ENCODE measurements around the gene SCGB1A1. TPM values are rescaled to one million over a fixed set of nuclear protein-coding genes. Genes with fewer than 3 reads are reported as not detected.
"Not testable (repeated sequence)": the region's sequence is repeated elsewhere in the genome, so short reads cannot be mapped to it uniquely, and the experiment has no call there.

The SCGB1A1 gene, protein sequence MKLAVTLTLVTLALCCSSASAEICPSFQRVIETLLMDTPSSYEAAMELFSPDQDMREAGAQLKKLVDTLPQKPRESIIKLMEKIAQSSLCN
- not detected in 2 replicates for polyA plus RNA-seq (2014; cell fraction: cytosol; rRNA removed)
- polyA plus RNA-seq (2014; cell fraction: nucleus; rRNA removed) = not detected in 2 replicates

DNA sequence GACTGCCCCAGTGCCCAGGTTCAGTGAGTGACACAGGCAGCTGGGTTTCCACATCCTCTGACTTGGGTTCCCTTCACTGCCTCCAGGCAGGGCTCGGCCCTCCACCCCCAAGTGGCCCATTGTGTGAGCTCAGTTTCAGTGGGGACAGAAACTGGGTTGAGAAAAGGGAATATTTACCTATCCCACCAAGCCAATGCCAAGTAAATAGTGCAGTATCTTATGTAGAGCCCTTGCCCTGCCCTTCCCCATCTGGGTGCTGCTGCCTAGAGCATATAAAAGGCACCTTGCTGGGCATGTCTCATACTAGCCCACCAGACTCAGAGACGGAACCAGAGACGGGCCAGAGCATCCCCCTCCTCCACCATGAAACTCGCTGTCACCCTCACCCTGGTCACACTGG lies at the start of gene SCGB1A1:
Gene SCGB1A1 (plus strand): TSS at position 301 of the 400 bp plus-strand sequence. CDS start 63 bp downstream, at position 364.
- DNase-seq (ENCODE audit: low spot score) = no peak

DNA sequence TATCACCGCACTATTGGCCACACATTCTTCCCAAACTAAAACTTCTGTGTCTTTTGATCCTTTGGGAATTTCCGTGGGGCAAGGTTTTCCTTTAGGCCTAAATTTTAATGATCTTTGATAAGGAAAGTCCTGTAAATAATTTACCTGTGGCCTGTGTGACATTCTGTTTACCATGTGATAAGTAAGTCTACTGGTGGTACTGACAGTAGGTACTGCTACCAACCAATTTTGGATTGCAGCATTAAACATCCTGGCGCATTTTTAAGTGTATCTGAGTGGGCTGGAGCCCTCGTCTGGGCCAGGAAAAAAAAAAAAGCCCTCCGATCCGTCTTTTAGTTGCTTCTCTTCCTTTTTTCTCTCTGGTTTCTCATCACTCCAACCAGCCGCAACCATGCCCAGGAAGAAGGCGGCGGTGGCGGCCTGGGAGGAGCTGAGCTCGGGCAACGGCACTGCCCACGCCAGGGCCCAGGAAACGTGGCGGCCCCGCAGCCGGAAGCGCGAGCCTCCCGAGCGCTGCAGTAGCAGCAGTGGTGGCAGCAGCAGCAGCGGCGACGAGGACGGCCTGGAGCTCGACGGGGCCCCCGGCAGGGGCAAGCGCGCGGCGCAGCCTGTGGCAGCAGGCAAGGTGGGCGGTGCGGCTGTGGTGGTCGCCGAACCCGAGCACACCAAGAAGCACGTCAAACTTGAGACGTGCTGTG lies 47.9 kb upstream of the SCGB1A1 start:
- no peak for DNase-seq (ENCODE audit: low spot score)

DNA sequence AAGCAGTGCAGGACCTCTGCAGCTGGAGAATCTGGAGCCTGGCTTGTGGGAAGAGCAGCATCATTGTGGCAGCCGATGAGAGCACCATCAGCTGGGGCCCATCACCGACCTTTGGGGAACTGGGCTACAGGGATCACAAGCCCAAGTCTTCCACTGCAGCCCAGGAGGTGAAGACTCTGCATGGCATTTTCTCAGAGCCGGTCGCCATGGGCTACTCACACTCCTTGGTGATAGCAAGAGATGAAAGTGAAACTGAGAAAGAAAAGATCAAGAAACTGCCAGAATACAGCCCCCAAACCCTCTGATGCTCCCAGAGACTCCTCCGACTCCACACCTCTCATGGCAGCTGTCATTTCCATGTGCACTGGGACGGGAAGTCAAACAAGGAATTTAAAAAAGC lies 46.0 kb upstream of the SCGB1A1 start:
- DNase-seq (ENCODE audit: low spot score) = no peak

DNA sequence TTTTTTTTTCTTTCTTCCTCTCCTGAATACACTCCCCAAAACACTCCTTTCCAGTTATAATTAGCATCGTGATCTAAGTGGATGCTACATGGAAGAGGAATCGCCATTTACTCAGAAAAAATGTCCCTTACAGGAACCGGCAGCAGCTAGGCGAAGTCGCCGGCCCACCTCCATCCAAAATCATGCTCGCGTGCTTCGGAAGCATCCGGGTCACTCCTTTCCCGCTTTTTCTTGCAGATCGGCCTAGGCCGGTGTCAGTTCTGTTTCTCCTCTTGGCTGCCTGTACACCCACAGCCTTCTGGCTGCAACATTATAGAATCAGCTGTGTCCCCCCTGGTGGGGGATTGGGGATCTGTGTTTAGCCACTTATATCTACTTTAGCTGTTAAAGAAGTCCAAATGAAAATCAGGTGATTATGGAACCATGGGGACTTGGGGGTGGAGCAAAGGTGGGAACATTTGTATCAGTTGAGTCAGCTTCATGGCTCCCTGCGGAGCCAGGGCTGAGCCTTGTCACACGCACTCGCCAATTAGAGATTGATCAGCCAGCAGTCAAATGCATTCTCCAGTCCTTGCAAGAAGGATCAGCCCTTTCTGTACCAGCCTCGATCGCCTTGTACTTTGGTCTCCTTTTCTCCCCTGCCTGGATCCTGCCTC lies 45.2 kb upstream of the SCGB1A1 start:
- no peak for DNase-seq (ENCODE audit: low spot score)

DNA sequence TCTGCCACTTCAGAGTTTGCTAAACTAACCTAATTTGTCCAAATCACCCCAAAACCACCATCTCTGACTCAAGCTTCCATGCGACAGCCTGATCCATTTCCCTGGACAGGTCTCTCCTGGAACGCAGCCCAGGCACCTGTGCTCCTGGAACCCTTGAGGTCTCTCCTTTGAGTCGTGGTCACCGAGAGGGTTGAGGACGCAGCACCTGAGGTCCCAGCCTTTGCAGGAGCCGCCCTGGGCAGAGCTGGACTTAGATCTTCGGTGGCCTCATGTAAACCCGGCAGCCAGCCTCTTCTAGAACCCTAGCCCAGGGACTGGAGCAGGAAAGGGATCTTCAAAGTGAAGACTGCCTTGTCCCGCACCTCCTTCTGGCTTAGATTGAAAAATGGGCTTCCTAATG lies 44.0 kb upstream of the SCGB1A1 start:
- no peak for DNase-seq (ENCODE audit: low spot score)

DNA sequence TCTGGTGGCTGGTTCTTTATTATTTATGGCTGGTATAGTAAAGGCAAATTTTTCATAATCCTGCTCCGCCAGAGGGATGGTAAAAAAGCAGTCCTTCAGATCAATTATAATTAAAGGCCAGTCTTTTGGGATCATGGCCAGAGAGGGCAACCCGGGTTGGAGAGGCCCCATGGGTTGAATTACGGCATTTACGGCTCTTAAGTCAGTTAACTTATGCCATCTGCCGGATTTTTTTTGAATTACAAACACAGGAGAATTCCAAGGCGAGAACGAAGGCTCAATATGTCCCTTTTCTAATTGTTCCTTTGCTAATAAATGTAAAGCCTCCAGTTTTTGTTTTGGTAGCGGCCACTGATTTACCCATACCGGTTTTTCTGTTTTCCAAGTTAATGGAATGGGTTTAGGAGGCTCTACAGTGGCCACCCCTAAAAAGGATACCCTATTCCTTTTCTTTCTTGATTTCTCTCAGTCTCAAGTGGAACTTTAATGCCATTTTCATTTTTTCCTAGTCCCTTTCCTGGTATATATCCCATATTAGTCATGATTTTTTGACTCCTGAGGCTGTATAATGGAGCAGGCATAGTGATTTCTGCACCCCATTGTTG lies 40.3 kb upstream of the SCGB1A1 start:
- DNase-seq (ENCODE audit: low spot score) = peak; percentile 52

DNA sequence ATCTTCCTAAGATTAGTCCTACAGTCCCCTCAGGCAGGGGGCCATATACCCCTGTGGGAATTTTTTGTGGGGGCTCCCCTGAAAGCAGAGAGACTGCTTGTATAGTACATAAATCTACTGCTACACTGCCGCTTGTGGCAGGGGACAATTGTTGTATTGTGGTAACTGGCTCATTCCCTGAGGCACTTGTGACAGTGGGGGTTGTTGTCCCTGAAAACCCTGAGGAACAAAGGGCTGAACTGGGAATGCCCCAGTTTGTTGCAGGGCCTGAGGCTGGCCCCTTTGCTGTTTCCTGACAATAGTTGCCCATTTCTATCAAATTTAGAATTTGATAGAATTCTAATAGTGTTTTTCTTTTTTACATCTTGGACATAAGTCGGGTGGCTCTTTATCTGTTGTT lies 39.2 kb upstream of the SCGB1A1 start:
- not testable (repeated sequence) for DNase-seq (ENCODE audit: low spot score)

DNA sequence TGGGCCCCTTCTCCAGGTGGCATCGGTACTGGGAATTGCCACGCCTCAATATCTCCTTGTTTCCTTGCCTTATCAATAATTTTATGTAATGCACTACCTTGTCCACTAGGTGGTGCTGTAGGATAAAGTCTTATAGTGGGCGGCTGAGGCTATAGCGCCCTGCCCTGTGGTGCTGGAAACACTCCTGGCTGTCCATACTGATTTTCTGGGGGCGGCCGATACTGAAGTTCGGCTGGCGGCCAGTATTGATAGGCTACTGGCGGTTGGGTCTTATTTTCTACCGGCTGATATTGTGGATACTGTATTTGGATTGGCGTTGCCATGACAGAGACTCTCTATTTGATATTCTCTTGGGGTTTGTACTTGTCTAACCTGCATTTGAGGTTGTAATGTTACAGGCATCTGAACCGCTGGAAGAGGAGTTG lies 38.0 kb upstream of the SCGB1A1 start:
- DNase-seq (ENCODE audit: low spot score) = peak; percentile 84

DNA sequence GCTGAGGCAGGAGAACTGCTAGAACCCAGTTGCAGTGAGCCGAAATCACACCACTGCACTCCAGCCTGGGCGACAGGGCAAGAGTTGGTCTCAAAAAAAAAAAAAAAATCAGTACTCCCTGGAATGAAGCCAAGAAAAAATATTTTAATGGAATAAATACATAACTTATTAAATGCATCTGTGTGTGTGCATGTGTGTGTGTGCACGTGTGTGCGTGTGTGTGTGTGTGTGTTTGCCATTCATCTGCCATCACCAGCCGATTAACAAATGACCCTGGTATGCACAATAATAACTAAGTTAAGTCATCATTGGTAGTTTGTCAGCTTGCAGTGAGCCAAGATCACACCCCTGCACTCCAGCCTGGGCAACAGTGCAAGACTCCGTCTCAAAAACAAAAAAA lies 35.0 kb upstream of the SCGB1A1 start:
- DNase-seq (ENCODE audit: low spot score) = no peak

DNA sequence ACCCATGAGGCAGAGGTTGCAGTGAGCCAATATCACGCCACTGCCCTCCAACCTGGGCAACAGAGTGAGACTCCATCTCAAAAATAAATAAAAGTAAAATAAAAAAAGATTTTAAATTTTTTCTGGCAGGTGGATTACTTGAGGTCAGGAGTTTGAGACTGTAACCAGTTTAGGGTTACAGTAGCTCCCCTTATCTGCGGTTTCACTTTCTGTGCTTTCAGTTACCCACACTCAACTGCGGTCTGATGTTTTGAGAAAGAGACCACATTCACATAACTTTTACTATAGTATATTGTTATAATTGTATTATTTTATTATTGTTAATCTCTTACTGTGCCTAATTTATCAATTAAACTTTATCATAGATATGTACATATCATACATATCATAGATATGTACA lies 32.8 kb upstream of the SCGB1A1 start:
- DNase-seq (ENCODE audit: low spot score) = not testable (repeated sequence)

DNA sequence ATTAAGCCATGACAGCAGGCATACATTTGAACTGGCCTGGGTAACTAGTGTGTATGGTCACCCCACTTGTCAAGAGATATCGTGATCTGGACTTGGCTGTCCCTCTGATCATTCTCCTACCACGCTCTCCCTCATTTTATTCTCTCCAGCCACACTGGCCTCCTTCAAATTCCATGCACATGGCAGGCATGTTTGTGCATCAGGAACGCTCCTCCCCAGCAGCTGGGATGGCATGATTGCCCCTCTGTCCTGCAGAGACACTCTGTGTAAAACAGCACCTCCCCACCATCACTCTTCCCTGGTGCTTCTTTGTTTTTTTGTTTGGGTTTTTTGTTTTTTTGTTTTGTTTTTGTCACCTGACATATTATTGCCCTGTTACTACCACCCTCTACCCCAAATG lies 31.5 kb upstream of the SCGB1A1 start:
- no peak for DNase-seq (ENCODE audit: low spot score)

DNA sequence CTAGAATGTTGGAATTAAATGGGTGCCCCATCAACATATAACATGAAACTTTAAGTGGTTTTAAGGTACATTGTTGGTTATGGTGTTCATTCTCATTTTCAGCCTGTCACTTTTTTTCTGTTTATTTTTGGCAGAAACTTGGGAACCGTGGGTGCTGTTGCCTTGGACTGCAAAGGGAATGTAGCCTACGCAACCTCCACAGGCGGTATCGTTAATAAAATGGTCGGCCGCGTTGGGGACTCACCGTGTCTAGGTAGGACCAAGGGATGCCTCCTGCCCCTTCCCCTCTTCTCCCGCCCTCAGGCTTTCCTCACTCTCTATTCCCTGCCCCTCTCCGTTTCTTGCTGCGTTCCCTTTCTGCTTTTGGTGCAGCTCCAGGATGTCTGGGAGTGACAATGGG lies 29.8 kb upstream of the SCGB1A1 start:
- DNase-seq (ENCODE audit: low spot score) = no peak

DNA sequence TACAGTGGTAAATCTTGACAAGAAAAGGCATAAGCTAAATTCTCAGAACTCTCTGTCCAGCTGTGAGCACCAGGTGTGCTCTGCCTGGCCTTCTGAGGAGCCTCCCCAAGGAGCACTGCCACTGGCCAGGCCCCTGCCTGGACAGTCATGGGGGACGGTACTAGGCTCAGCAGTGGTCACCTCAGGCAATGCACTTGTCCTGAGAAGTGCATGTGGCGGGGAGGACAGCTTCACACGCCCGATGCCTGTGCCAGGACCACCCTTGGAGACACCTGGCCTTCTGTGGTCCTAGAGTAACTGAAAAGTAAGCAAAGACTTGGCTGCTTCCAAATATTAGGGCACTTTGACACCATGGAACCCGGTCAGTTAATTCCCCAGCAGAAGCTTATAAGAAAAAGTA lies 28.6 kb upstream of the SCGB1A1 start:
- no peak for DNase-seq (ENCODE audit: low spot score)

DNA sequence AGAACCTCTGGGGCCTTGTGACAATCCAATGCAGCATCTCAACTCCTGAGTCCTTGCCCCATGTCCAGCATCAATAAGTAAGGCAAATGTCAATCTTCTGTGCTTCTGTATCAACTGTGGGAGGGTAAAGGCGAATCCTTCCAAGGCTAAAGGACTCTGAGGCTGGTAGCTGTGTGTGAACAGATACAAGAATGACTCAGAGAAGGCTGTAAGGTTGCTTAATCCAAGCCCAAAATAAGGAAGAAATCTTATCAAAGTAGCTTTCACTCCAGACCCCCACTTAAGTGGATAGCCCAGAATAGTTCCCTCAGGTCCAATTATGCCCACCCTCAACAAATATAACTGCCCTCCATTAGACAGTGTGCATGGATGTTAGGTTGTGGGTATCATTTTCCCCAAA lies 28.1 kb upstream of the SCGB1A1 start:
- no peak for DNase-seq (ENCODE audit: low spot score)

DNA sequence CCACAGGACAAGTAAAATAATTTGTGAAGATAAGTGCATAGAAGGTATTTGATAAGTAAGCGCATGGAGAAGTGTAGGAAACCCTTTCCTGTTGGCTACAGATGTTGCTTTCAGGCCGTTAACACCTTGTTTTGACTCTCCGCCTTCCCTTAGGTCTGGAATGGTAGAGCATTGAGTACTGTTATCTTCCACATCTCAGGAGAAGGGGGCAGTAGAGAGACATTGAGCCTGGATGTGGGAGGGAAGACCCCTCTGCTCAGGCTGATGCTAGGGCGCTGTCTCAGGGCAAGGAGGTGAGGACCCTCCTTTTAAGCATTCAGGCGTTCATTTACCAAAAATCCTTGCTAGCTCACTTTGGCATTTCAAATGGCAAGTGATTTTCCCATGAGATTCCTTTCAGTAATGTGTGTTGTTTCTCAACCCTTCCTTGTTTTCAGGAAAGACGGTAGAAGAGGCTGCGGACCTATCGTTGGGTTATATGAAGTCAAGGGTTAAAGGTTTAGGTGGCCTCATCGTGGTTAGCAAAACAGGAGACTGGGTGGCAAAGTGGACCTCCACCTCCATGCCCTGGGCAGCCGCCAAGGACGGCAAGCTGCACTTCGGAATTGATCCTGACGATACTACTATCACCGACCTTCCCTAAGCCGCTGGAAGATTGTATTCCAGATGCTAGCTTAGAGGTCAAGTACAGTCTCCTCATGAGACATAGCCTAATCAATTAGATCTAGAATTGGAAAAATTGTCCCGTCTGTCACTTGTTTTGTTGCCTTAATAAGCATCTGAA lies 27.0 kb upstream of the SCGB1A1 start:
- DNase-seq (ENCODE audit: low spot score) = no peak

DNA sequence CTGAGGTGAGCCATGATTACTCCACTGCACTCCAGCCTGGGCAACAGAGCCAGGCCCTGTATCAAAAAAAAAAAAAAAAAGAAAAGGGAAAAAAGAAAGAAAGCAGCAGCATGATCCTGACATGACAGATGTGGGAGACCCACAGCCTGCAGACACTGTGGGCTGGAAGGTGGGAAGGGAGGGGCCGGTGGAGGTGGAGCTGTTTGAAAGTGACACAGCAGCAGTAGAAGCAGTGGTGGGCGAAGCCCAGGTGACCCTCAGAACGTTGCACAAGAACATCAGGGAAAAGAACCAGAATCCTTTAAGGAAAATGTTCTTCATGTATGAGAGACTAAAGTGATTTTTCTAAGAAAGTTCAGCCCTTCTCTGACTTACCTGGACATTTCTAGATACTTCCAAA lies 26.3 kb upstream of the SCGB1A1 start:
- DNase-seq (ENCODE audit: low spot score) = no peak

DNA sequence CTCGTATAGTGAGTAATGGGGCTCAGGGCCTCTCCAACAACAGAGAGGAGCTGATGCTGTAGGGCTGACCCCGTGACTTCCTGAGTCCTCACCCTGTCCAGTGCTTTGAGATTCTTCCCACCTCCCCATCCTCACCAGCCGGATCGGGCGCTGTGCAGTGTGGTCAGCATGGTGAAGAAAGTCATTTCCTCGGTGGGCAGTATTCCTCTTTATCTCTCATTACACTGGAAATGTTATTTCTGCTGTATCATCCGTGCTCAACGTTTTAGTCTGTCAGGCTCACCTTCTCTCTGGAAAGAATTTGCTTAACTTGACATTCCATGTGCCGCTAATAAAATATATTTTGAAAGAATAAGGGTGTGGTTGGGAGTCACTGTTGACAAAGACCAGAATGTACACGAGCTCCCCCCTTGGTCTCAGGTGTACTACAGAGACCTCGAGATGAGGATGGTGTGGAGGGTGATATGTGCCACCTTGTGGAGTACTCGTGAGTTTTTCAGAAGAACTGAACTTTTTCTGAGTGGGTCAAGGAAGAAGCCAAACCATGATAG lies 25.7 kb upstream of the SCGB1A1 start:
- DNase-seq (ENCODE audit: low spot score) = no peak

DNA sequence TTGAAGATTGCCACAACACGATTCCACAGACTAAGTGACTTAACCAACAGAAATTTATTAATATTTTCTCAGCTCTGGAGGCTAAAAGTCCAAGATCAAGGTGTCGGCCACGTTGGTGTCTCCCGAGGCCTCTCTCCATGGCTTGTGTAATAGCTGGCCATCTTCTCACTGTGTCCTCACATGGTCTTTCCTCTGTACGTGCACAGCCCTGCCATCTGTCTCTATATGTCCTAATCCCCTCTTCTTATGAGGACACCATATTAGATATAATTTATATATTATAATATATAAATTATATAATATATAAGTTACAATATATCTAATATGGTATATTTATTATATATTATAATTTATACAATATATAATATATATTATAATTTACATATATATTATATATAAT lies 25.1 kb upstream of the SCGB1A1 start:
- no peak for DNase-seq (ENCODE audit: low spot score)

DNA sequence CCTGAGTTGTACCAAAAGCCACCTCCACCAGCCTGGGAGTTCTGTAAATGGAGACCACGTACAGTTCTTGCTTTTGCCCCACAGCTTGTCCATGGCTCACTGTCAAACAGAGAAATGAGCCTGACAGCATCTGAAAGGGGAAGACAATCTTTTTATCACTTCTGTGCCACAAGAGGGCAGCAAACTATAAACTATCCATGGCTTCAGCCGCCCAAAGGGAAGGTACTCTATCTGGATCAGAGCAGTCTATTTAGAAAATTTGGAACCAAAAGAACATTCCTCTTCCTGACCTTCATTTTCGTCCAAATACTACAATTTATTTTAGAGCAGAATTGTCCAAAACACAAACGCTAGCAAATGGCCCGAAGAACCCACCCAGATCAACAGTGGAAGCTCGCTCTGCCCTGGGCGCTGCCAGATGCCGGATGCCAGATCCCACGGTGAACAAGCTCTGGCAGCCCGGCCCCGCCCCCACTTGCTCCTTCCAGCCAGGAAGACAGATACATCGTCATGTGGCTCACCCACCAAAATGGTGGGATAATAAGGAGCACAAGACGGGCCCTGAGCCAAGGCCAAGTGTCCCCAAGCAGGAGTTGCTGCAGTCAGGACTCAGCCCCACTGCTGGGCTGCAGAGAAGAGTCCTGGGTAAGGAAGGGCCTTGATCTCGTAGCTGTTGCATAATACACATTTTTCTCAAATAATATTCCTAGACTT lies 23.9 kb upstream of the SCGB1A1 start:
- peak; percentile 86 for DNase-seq (ENCODE audit: low spot score)

DNA sequence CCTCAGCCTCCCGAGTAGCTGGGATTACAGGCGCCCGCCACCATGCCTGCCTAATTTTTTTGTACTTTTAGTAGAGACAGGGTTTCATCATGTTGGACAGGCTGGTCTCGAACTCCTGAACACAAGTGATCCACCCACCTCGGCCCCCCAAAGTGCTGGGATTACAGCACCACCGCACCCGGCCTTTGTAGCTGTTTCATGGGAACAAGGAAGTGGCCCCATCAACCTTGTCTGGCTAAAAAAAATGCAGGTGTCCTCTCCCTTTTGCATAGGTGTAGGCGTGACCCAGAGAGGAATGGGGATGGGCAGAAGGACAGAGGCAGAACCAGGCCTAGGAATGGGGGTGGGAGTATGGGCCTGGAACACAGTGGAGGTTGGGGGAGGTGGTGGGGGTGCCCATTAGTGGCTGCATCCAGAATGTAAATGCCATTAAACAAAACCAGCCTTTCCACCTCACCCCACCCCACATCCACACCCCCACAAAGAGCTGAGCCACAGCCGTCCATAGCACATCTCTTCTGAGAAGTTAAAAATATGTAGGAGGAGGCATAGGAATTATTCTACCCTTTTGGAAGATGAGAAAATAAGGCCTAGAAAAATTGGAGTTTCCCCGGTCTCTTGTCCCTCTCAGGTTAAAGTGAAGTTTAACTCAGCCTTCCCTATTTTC lies 22.8 kb upstream of the SCGB1A1 start:
- DNase-seq (ENCODE audit: low spot score) = no peak
